GM19468 (cell line): Measurements from ENCODE around the gene SPI1.

Experiments used
- ATAC-seq: cut with Tn5 transposase; IDR thresholded peaks from one replicate; pipeline ENCODE4 v1.9.1; 2021; ENCODE audit warnings: mild to moderate bottlenecking, moderate library complexity, moderate number of reproducible peaks; ENCODE audit not compliant: unreplicated experiment; ENCODE audit errors: extremely low read depth

SPI1 gene

GRCh38 chr11:47389577-47390421, 11.5 kb upstream of the SPI1 start:
- no peak for ATAC-seq

GRCh38 chr11:47388697-47389576, 10.6 kb upstream of the SPI1 start:
- no peak for ATAC-seq

- ATAC-seq, result no peak
Measured at GRCh38 chr11:47387944-47388696, 9.8 kb upstream of the SPI1 start.

GRCh38 chr11:47384498-47384897, 6.2 kb upstream of the SPI1 start:
- no peak for ATAC-seq

- no peak for ATAC-seq
Measured at GRCh38 chr11:47383071-47383470, 4.7 kb upstream of the SPI1 start.

- ATAC-seq, result no peak
Measured at GRCh38 chr11:47380078-47380477, 1.7 kb upstream of the SPI1 start.

GRCh38 chr11:47379317-47379716, 970 bp upstream of the SPI1 start:
- no peak for ATAC-seq

GRCh38 chr11:47378836-47379170, 456 bp upstream of the SPI1 start:
- no peak for ATAC-seq

- ATAC-seq, result no peak
Measured at GRCh38 chr11:47377571-47378009, 757 bp downstream of the SPI1 start.

- ATAC-seq, result no peak
Measured at GRCh38 chr11:47376525-47377371, 1.6 kb downstream of the SPI1 start.

GRCh38 chr11:47376107-47376524, 2.2 kb downstream of the SPI1 start:
- ATAC-seq, result no peak

GRCh38 chr11:47375546-47376085, 2.7 kb downstream of the SPI1 start:
- no peak for ATAC-seq

- ATAC-seq, result no peak
Measured at GRCh38 chr11:47375020-47375419, 3.3 kb downstream of the SPI1 start.

GRCh38 chr11:47374720-47375019, 3.7 kb downstream of the SPI1 start:
- no peak for ATAC-seq

- ATAC-seq, result no peak
Measured at GRCh38 chr11:47373876-47374719, 4.2 kb downstream of the SPI1 start.

- ATAC-seq, result no peak
Measured at GRCh38 chr11:47372422-47372821, 5.9 kb downstream of the SPI1 start.

GRCh38 chr11:47369676-47370075, 8.7 kb downstream of the SPI1 start:
- no peak for ATAC-seq

GRCh38 chr11:47366020-47366490, 12.3 kb downstream of the SPI1 start:
- no peak for ATAC-seq

- ATAC-seq, result no peak
Measured at GRCh38 chr11:47361419-47361818, 16.9 kb downstream of the SPI1 start.
